Measurements from ENCODE around the gene PANK4. TPM values are rescaled to one million over a fixed set of nuclear protein-coding genes. Genes with fewer than 3 reads are reported as not detected.

PANK4 gene
- total RNA-seq, 1 donor from 2014 or later: 26.3 TPM

DNA sequence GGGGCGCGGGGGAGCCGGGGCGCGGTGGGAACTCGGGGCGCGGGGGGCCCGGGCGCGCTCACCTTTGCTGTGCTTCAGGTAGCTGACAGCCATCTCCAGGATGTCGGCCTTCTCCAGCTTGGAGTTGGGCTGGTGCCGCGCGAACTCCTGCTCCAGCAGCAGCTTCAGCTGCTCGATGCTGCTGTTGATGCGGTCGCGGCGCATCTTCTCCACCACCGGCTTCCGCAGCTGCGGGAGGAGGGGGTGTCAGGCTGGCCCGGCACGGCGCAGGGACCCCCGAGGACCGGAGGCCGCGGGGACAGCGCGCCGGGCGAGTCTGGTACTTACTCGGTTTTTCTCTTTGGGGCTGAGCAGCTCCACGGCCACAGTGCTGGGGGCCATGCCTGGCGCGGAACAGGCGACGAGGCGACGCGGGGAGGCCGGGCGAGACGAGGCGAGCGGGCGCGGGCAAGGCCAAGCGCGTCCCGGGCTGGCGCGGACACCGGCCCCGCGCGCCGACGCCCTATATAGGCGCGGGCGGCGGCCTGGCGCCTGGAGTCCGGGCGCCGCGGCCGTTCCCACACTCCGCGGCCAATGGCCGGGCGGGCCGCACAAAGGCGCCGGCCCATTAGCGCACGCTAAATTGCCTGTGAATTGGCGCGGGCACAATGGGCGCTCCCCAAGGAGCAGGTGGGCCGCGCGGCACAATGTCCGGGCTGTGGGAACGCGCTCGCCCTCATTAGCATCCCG, 3.6 kb upstream of the PANK4 start, which contains the start of gene HES5:
TSS of gene HES5 (minus strand) at position 480 of the 729 bp plus-strand sequence. CDS start at position 381, 99 bp downstream.
- Histone ChIP-seq H3K4me1 (ENCODE audit: insufficient read depth, low read length) (peaks cover 43% of the 10 kb centered on the region), H3K9ac (ENCODE audit: low read length) (no peak within 1 kb of the TSS), H4K20me1 (ENCODE audit: insufficient read depth, low read length) (peaks cover 10% of the 10 kb centered on the region), H3K4me2 (ENCODE audit: low read length) (peak within 1 kb of the TSS; percentile 65), H3K27ac (ENCODE audit: low read depth, low read length) (no peak within 1 kb of the TSS), H3K36me3 (ENCODE audit: insufficient read depth, low read length) (no peaks in the 10 kb centered on the region), H3K4me3 (ENCODE audit: insufficient read depth, low read depth, low read length) (no peak within 1 kb of the TSS), H3K79me2 (ENCODE audit: insufficient read depth, low read length) (peaks cover 10% of the 10 kb centered on the region), H3K27me3 (ENCODE audit: insufficient read depth, low read length) (peaks cover 6% of the 10 kb centered on the region), H3K9me3 (ENCODE audit: insufficient read depth, low read depth, low read length) (no peaks in the 10 kb centered on the region), H2AFZ (ENCODE audit: low read depth, low read length) (peak within 1 kb of the TSS; percentile 26)
- H3K27ac Mint-ChIP-seq (ENCODE audit: unreplicated experiment): no peak within 1 kb of the TSS
- H3K4me1 Mint-ChIP-seq (ENCODE audit: low read depth, unreplicated experiment): peaks cover 11% of the 10 kb centered on the region
- FAIRE-seq (no peak), DNase-seq (ENCODE audit: low read depth) (no peak)
- H3K36me3 Mint-ChIP-seq (ENCODE audit: low read depth, unreplicated experiment): no peaks in the 10 kb centered on the region
- no peak within 1 kb of the TSS for H3K4me3 Mint-ChIP-seq (ENCODE audit: unreplicated experiment)
- peaks cover 33% of the 10 kb centered on the region for H3K27me3 Mint-ChIP-seq (ENCODE audit: low read depth, unreplicated experiment)
- TF ChIP-seq EZH2 (IDR thresholded peaks at IDR 0.05; ENCODE audit: insufficient read depth, low read length): peak; percentile 95
- TF ChIP-seq, protein P1, sequence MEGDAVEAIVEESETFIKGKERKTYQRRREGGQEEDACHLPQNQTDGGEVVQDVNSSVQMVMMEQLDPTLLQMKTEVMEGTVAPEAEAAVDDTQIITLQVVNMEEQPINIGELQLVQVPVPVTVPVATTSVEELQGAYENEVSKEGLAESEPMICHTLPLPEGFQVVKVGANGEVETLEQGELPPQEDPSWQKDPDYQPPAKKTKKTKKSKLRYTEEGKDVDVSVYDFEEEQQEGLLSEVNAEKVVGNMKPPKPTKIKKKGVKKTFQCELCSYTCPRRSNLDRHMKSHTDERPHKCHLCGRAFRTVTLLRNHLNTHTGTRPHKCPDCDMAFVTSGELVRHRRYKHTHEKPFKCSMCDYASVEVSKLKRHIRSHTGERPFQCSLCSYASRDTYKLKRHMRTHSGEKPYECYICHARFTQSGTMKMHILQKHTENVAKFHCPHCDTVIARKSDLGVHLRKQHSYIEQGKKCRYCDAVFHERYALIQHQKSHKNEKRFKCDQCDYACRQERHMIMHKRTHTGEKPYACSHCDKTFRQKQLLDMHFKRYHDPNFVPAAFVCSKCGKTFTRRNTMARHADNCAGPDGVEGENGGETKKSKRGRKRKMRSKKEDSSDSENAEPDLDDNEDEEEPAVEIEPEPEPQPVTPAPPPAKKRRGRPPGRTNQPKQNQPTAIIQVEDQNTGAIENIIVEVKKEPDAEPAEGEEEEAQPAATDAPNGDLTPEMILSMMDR (IDR thresholded peaks at IDR 0.05; ENCODE audit: insufficient read depth, low read depth, low read length): no peak
- no peaks in the 10 kb centered on the region for H3K9me3 Mint-ChIP-seq (ENCODE audit: unreplicated experiment)

GRCh38 chr1:2528966-2529783, 2.8 kb upstream of the PANK4 start:
- TF ChIP-seq, protein P1 (IDR thresholded peaks at IDR 0.05; ENCODE audit: insufficient read depth, low read depth, low read length): no peak
- TF ChIP-seq EZH2 (IDR thresholded peaks at IDR 0.05; ENCODE audit: insufficient read depth, low read length): peak; percentile 63
- H3K4me1 ChIP-seq (ENCODE audit: insufficient read depth, low read length): peaks cover 42% of the 10 kb centered on the region
- DNase-seq (ENCODE audit: low read depth) (no peak), FAIRE-seq (no peak)
- no peaks in the 10 kb centered on the region for H3K9me3 Mint-ChIP-seq (ENCODE audit: unreplicated experiment)
- H3K4me1 Mint-ChIP-seq (ENCODE audit: low read depth, unreplicated experiment): peaks cover 10% of the 10 kb centered on the region
- H3K9ac ChIP-seq (ENCODE audit: low read length): no peak overlapping the region
- H3K36me3 ChIP-seq (ENCODE audit: insufficient read depth, low read length): no peaks in the 10 kb centered on the region
- H3K27me3 ChIP-seq (ENCODE audit: insufficient read depth, low read length): peaks cover 6% of the 10 kb centered on the region
- no peak overlapping the region for H2AFZ ChIP-seq (ENCODE audit: low read depth, low read length)
- H3K36me3 Mint-ChIP-seq (ENCODE audit: low read depth, unreplicated experiment): no peaks in the 10 kb centered on the region
- H3K4me2 ChIP-seq (ENCODE audit: low read length): peak overlapping the region; percentile 65
- no peak overlapping the region for H3K4me3 Mint-ChIP-seq (ENCODE audit: unreplicated experiment)
- H3K9me3 ChIP-seq (ENCODE audit: insufficient read depth, low read depth, low read length): no peaks in the 10 kb centered on the region
- peaks cover 18% of the 10 kb centered on the region for H3K79me2 ChIP-seq (ENCODE audit: insufficient read depth, low read length)
- H3K27ac Mint-ChIP-seq (ENCODE audit: unreplicated experiment): no peak overlapping the region
- H3K27ac ChIP-seq (ENCODE audit: low read depth, low read length): no peak overlapping the region
- H4K20me1 ChIP-seq (ENCODE audit: insufficient read depth, low read length): peaks cover 18% of the 10 kb centered on the region
- H3K27me3 Mint-ChIP-seq (ENCODE audit: low read depth, unreplicated experiment): peaks cover 33% of the 10 kb centered on the region
- no peak overlapping the region for H3K4me3 ChIP-seq (ENCODE audit: insufficient read depth, low read depth, low read length)
